Measurements from ENCODE around the gene ATP2C1.

Gene ATP2C1

GRCh38 chr3:130906374-130906995, 12.6 kb downstream of the ATP2C1 start:
- no peak for TF ChIP-seq CTCF (IDR thresholded peaks at IDR 0.05)
- peaks cover 25% of the 10 kb centered on the region for H3K4me1 Mint-ChIP-seq

GRCh38 chr3:130907500-130907899, 13.6 kb downstream of the ATP2C1 start:
- Mint-ChIP-seq H3K27me3 (ENCODE audit: low read depth, poor library complexity) (no peaks in the 10 kb centered on the region), H3K4me3 (no peak overlapping the region), H3K27ac (no peak overlapping the region), H3K9me3 (peaks cover 4% of the 10 kb centered on the region), H3K36me3 (ENCODE audit: low read depth) (peaks cover 46% of the 10 kb centered on the region), H3K4me1 (peaks cover 20% of the 10 kb centered on the region)
- no peak for DNase-seq
- no peak for TF ChIP-seq CTCF (IDR thresholded peaks at IDR 0.05)

More at GRCh38 chr3:130906374-130906995, 12.6 kb downstream of the ATP2C1 start:
- Mint-ChIP-seq H3K4me3 (no peak overlapping the region), H3K27me3 (ENCODE audit: low read depth, poor library complexity) (no peaks in the 10 kb centered on the region), H3K36me3 (ENCODE audit: low read depth) (peaks cover 44% of the 10 kb centered on the region), H3K9me3 (peaks cover 3% of the 10 kb centered on the region), H3K27ac (no peak overlapping the region)
- DNase-seq, result no peak

- DNase-seq, result no peak
- peaks cover 20% of the 10 kb centered on the region for H3K4me1 Mint-ChIP-seq
- H3K27me3 Mint-ChIP-seq (ENCODE audit: low read depth, poor library complexity), result no peaks in the 10 kb centered on the region
- TF ChIP-seq CTCF (IDR thresholded peaks at IDR 0.05), result no peak
- H3K27ac Mint-ChIP-seq, result no peak overlapping the region
- peaks cover 46% of the 10 kb centered on the region for H3K36me3 Mint-ChIP-seq (ENCODE audit: low read depth)
- no peak overlapping the region for H3K4me3 Mint-ChIP-seq
- peaks cover 4% of the 10 kb centered on the region for H3K9me3 Mint-ChIP-seq
These were observed 14.1 kb downstream of the ATP2C1 start for GRCh38 chr3:130907966-130908365.

- no peaks in the 10 kb centered on the region for H3K27me3 Mint-ChIP-seq (ENCODE audit: low read depth, poor library complexity)
- no peak overlapping the region for H3K4me3 Mint-ChIP-seq
- H3K36me3 Mint-ChIP-seq (ENCODE audit: low read depth), result peaks cover 62% of the 10 kb centered on the region
- H3K9me3 Mint-ChIP-seq, result peaks cover 46% of the 10 kb centered on the region
- no peak overlapping the region for H3K27ac Mint-ChIP-seq
- no peak for DNase-seq
- peaks cover 5% of the 10 kb centered on the region for H3K4me1 Mint-ChIP-seq
- TF ChIP-seq CTCF (IDR thresholded peaks at IDR 0.05), result no peak
These were observed 21.8 kb downstream of the ATP2C1 start for GRCh38 chr3:130915567-130916292.

GRCh38 chr3:130916507-130917167, 22.8 kb downstream of the ATP2C1 start:
- peaks cover 63% of the 10 kb centered on the region for H3K36me3 Mint-ChIP-seq (ENCODE audit: low read depth)
- peaks cover 5% of the 10 kb centered on the region for H3K4me1 Mint-ChIP-seq
- TF ChIP-seq CTCF (IDR thresholded peaks at IDR 0.05), result no peak
- H3K27me3 Mint-ChIP-seq (ENCODE audit: low read depth, poor library complexity), result no peaks in the 10 kb centered on the region
- no peak overlapping the region for H3K4me3 Mint-ChIP-seq
- no peak overlapping the region for H3K27ac Mint-ChIP-seq
- no peak for DNase-seq
- peaks cover 51% of the 10 kb centered on the region for H3K9me3 Mint-ChIP-seq

Data from nephron progenitor cell (in vitro differentiated cells).